Epithelial cell of esophagus (primary cell): Measurements from ENCODE around the gene RPRM.

Experiments
- DNase-seq: peaks from one replicate; pipeline ENCODE4 v3.0.0; 2010; ENCODE audit warnings: low read depth
- H3K4me3 ChIP-seq: 2 replicates; pipeline ENCODE4 v1.5.1; 2011; ENCODE audit warnings: mild to moderate bottlenecking, low read length, control low read depth
- CTCF ChIP-seq: IDR thresholded peaks from 2 replicates; pipeline ENCODE4 v1.5.1; 2011; ENCODE audit warnings: low read depth, mild to moderate bottlenecking, low read length, control low read depth, inconsistent platforms; ENCODE audit not compliant: insufficient read depth; ENCODE audit errors: missing control alignments

Gene RPRM

GRCh38 chr2:153431114-153431513 lies 47.4 kb downstream of the RPRM start:
- H3K4me3 ChIP-seq: no peak overlapping the region
- DNase-seq: no peak
- TF ChIP-seq CTCF: no peak
